PC-9 (cell line): ENCODE results near the gene NOTO.

Source experiments
- EZH2 ChIP-seq: fragments of 200-600 bp; sonication (generic); IDR thresholded peaks from 2 replicates; pipeline ENCODE4 v1.8.0; 2017; ENCODE audit warnings: antibody characterized with exemption, low read depth
- TF ChIP-seq, protein P1 (sequence below): fragments of 200-600 bp; sonication (generic); conservative IDR thresholded peaks from 2 replicates; pipeline ENCODE4 v1.6.1; 2017; ENCODE audit warnings: mixed run types, antibody characterized with exemption, mild to moderate bottlenecking, moderate library complexity

DNA sequence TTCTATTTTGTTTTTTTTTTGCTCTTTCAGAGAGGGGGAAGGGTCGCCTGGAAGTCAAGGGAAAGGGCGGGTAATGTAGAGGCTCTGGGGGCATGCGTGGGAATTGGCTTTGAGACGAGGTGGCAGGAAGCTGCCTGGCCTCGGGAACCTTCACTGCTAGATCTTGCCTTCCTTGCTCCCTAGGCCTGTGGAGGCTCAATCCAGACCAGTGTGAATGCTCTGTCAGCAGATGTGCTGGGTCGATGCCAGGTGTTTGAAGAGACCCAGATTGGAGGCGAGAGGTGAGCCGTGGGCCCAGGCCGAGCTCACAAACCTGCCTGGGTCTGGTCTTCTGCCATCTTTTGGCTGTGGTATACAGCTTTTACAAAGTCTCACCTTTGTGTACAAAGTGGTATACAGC is 47.3 kb downstream of the NOTO start:
- TF ChIP-seq, protein P1, sequence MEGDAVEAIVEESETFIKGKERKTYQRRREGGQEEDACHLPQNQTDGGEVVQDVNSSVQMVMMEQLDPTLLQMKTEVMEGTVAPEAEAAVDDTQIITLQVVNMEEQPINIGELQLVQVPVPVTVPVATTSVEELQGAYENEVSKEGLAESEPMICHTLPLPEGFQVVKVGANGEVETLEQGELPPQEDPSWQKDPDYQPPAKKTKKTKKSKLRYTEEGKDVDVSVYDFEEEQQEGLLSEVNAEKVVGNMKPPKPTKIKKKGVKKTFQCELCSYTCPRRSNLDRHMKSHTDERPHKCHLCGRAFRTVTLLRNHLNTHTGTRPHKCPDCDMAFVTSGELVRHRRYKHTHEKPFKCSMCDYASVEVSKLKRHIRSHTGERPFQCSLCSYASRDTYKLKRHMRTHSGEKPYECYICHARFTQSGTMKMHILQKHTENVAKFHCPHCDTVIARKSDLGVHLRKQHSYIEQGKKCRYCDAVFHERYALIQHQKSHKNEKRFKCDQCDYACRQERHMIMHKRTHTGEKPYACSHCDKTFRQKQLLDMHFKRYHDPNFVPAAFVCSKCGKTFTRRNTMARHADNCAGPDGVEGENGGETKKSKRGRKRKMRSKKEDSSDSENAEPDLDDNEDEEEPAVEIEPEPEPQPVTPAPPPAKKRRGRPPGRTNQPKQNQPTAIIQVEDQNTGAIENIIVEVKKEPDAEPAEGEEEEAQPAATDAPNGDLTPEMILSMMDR = no peak
- no peak for TF ChIP-seq EZH2
